Astrocyte (in vitro differentiated cells and primary cell): ENCODE measurements around the gene PITPNM2. TPM values are rescaled to one million over a fixed set of nuclear protein-coding genes. Genes with fewer than 3 reads are reported as not detected.

Experiments used
- DNase-seq: peaks from one replicate; pipeline ENCODE4 v3.0.0-alpha.2; 2010; ENCODE audit warnings: low read depth
- FAIRE-seq: peaks from 2 replicates; lab custom pipeline; 2011; peaks lifted over from hg19 to GRCh38; lab: Jason Lieb, UNC
- H2AFZ ChIP-seq: 2 replicates; pipeline ENCODE4 v1.6.0; 2012; ENCODE audit warnings: low read depth, low read length, inconsistent platforms
- H3K27ac ChIP-seq: 2 replicates; pipeline ENCODE4 v1.5.1; 2011; ENCODE audit warnings: low read depth, low read length, inconsistent platforms
- H3K27me3 ChIP-seq: 2 replicates; pipeline ENCODE4 v1.6.0; 2011; ENCODE audit warnings: low read length, inconsistent platforms; ENCODE audit not compliant: insufficient read depth
- H3K36me3 ChIP-seq: 2 replicates; pipeline ENCODE4 v1.5.1; 2011; ENCODE audit warnings: low read length, inconsistent platforms; ENCODE audit not compliant: insufficient read depth
- H3K4me1 ChIP-seq: 2 replicates; pipeline ENCODE4 v1.5.1; 2011; ENCODE audit warnings: low read length, inconsistent platforms; ENCODE audit not compliant: insufficient read depth
- H3K4me2 ChIP-seq: 2 replicates; pipeline ENCODE4 v1.6.0; 2012; ENCODE audit warnings: low read length, inconsistent platforms
- H3K4me3 ChIP-seq: 2 replicates; pipeline ENCODE4 v1.5.1; 2011; ENCODE audit warnings: low read depth, mild to moderate bottlenecking, low read length, inconsistent platforms; ENCODE audit not compliant: insufficient read depth
- H3K79me2 ChIP-seq: 2 replicates; pipeline ENCODE4 v1.6.0; 2012; ENCODE audit warnings: mild to moderate bottlenecking, low read length, inconsistent platforms; ENCODE audit not compliant: insufficient read depth
- H3K9ac ChIP-seq: 2 replicates; pipeline ENCODE4 v1.6.0; 2012; ENCODE audit warnings: mild to moderate bottlenecking, low read length, inconsistent platforms
- H3K9me3 ChIP-seq: 2 replicates; pipeline ENCODE4 v1.5.1; 2012; ENCODE audit warnings: low read depth, mild to moderate bottlenecking, low read length, inconsistent platforms; ENCODE audit not compliant: insufficient read depth
- H4K20me1 ChIP-seq: 2 replicates; pipeline ENCODE4 v1.6.0; 2012; ENCODE audit warnings: low read length, inconsistent platforms; ENCODE audit not compliant: insufficient read depth
- H3K27ac Mint-ChIP-seq: one replicate; pipeline ENCODE4 v1.8.0; 2021; ENCODE audit warnings: mild to moderate bottlenecking, mixed read lengths; ENCODE audit not compliant: unreplicated experiment
- H3K27me3 Mint-ChIP-seq: one replicate; pipeline ENCODE4 v1.8.0; 2021; ENCODE audit warnings: low read depth, mixed read lengths; ENCODE audit not compliant: unreplicated experiment
- H3K36me3 Mint-ChIP-seq: one replicate; pipeline ENCODE4 v1.8.0; 2021; ENCODE audit warnings: low read depth, mixed read lengths; ENCODE audit not compliant: unreplicated experiment
- H3K4me1 Mint-ChIP-seq: one replicate; pipeline ENCODE4 v1.8.0; 2021; ENCODE audit warnings: low read depth, mixed read lengths; ENCODE audit not compliant: unreplicated experiment
- H3K4me3 Mint-ChIP-seq: one replicate; pipeline ENCODE4 v1.8.0; 2021; ENCODE audit warnings: mild to moderate bottlenecking, moderate library complexity, mixed read lengths; ENCODE audit not compliant: unreplicated experiment
- H3K9me3 Mint-ChIP-seq: one replicate; pipeline ENCODE4 v1.8.0; 2021; ENCODE audit warnings: mild to moderate bottlenecking, mixed read lengths; ENCODE audit not compliant: unreplicated experiment
- EZH2 ChIP-seq: IDR thresholded peaks from 2 replicates; pipeline ENCODE4 v1.6.1; 2012; ENCODE audit warnings: mild to moderate bottlenecking, low read length, inconsistent platforms; ENCODE audit not compliant: insufficient read depth
- total RNA-seq: library from RNA; stranded (reverse); gene quantifications from 2 replicates; pipeline ENCODE4 v1.2.1, GENCODE V29; 2021
- TF ChIP-seq, protein P1 (sequence below): IDR thresholded peaks from 2 replicates; pipeline ENCODE4 v1.5.1; 2011; ENCODE audit warnings: low read depth, mild to moderate bottlenecking, inconsistent platforms, low read length, moderate library complexity; ENCODE audit not compliant: insufficient read depth

Gene PITPNM2
- total RNA-seq, 1 donor from 2014 or later: 13.2 TPM

DNA sequence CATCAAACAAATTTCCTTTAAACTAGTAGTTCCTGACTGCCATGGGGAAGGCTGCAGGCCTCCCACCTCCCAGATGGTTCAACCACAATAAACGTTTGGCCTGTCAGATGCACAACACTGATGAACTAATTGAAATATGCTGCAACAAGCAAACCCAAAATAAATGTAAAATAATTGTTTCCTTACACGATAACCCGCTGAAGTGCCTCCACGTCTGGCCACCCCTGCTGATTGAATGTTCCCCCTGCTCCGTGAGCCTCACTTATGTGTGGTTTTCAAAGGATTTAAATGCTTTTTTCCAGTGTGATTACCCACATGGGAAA lies 8.4 kb downstream of the PITPNM2 start:
- H4K20me1 ChIP-seq: peaks cover 14% of the 10 kb centered on the region
- H3K4me3 ChIP-seq: no peak overlapping the region
- FAIRE-seq: no peak
- H3K4me2 ChIP-seq: peak overlapping the region; percentile 70
- no peaks in the 10 kb centered on the region for H3K27me3 Mint-ChIP-seq
- H3K36me3 Mint-ChIP-seq: peaks cover 8% of the 10 kb centered on the region
- DNase-seq: peak; percentile 82
- H3K4me1 ChIP-seq: peaks cover 38% of the 10 kb centered on the region
- no peak overlapping the region for H3K27ac ChIP-seq
- TF ChIP-seq, protein P1, sequence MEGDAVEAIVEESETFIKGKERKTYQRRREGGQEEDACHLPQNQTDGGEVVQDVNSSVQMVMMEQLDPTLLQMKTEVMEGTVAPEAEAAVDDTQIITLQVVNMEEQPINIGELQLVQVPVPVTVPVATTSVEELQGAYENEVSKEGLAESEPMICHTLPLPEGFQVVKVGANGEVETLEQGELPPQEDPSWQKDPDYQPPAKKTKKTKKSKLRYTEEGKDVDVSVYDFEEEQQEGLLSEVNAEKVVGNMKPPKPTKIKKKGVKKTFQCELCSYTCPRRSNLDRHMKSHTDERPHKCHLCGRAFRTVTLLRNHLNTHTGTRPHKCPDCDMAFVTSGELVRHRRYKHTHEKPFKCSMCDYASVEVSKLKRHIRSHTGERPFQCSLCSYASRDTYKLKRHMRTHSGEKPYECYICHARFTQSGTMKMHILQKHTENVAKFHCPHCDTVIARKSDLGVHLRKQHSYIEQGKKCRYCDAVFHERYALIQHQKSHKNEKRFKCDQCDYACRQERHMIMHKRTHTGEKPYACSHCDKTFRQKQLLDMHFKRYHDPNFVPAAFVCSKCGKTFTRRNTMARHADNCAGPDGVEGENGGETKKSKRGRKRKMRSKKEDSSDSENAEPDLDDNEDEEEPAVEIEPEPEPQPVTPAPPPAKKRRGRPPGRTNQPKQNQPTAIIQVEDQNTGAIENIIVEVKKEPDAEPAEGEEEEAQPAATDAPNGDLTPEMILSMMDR: no peak
- TF ChIP-seq EZH2: no peak
- peak overlapping the region; percentile 94 for H3K27ac Mint-ChIP-seq
- H3K27me3 ChIP-seq: no peaks in the 10 kb centered on the region
- peaks cover 41% of the 10 kb centered on the region for H3K4me1 Mint-ChIP-seq
- no peak overlapping the region for H2AFZ ChIP-seq
- H3K9me3 ChIP-seq: no peaks in the 10 kb centered on the region
- no peaks in the 10 kb centered on the region for H3K36me3 ChIP-seq
- peaks cover 24% of the 10 kb centered on the region for H3K79me2 ChIP-seq
- peak overlapping the region; percentile 68 for H3K4me3 Mint-ChIP-seq
- no peak overlapping the region for H3K9ac ChIP-seq
- H3K9me3 Mint-ChIP-seq: peaks cover 3% of the 10 kb centered on the region

DNA sequence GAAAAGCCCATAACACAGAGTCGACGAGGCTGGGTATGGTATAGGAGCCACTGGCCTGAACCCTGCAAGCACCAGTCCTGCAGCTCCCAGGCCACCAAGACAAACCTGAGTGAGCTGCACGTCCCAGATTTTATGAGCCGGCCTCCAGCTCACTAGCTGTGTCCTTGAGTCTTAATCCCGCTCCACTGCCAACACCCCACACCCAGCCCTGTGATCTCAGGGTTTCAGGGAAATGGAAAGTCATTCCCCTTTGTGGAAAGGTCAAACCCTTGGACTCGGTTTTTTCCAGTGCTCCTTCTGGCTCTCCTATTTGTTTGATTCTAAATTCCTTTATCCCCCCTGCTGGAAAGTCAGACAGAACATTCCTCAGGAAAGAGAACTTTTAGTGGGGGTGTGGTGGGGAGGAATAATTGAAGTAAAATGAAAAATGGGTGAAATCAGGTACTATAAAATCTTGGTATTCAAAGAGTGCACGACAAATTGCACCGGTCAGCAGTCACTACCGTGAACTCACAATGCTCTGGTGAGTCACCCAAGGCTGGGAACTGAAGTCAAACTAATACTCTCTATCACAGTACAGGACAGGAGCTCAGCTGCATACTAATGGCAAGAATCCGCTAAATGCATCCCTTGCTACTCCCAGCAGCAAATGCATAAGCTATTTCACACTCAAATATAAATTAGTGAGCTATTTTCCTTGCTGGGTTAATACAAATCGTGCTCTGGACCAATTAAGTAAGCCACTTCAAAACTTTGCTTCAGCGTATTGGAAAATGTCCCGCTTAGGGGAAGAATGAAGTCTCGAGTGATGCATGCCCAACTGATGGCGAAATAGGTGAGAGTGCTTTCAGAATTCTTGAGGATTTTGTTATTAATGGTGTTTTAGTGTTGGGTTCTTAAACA lies 9.0 kb downstream of the PITPNM2 start:
- no peak overlapping the region for H3K4me3 ChIP-seq
- H2AFZ ChIP-seq: no peak overlapping the region

More for the DNA sequence above, 9.0 kb downstream of the PITPNM2 start:
- DNase-seq (peak; percentile 90), FAIRE-seq (no peak)
- Mint-ChIP-seq H3K27ac (peak overlapping the region; percentile 94), H3K4me3 (peak overlapping the region; percentile 68), H3K36me3 (peaks cover 8% of the 10 kb centered on the region), H3K9me3 (peaks cover 3% of the 10 kb centered on the region), H3K4me1 (peaks cover 41% of the 10 kb centered on the region), H3K27me3 (no peaks in the 10 kb centered on the region)
- peaks cover 38% of the 10 kb centered on the region for H3K4me1 ChIP-seq
- peaks cover 24% of the 10 kb centered on the region for H3K79me2 ChIP-seq
- no peaks in the 10 kb centered on the region for H3K9me3 ChIP-seq
- no peaks in the 10 kb centered on the region for H3K36me3 ChIP-seq
- peak overlapping the region; percentile 70 for H3K4me2 ChIP-seq
- H3K27me3 ChIP-seq: no peaks in the 10 kb centered on the region
- peaks cover 14% of the 10 kb centered on the region for H4K20me1 ChIP-seq
- TF ChIP-seq, protein P1: no peak
- no peak for TF ChIP-seq EZH2
- H3K27ac ChIP-seq: peak overlapping the region; percentile 51
- peak overlapping the region; percentile 11 for H3K9ac ChIP-seq
